Measurements from ENCODE around the gene BMP8B.
"Not testable (repeated sequence)": the region's sequence is repeated elsewhere in the genome, so short reads cannot be mapped to it uniquely, and the experiment has no call there.

BMP8B gene

GRCh38 chr1:39808784-39809517 lies 20.3 kb upstream of the BMP8B start:
- no peak for DNase-seq

- DNase-seq = no peak
Measured at GRCh38 chr1:39805385-39805784, 16.7 kb upstream of the BMP8B start.

- no peak for DNase-seq
Measured at GRCh38 chr1:39802496-39803260, 14.0 kb upstream of the BMP8B start.

GRCh38 chr1:39800471-39800835 lies 11.8 kb upstream of the BMP8B start:
- DNase-seq = no peak

GRCh38 chr1:39799770-39800470 lies 11.3 kb upstream of the BMP8B start:
- no peak for DNase-seq

GRCh38 chr1:39798859-39799769 lies 10.4 kb upstream of the BMP8B start:
- DNase-seq = not testable (repeated sequence)

- DNase-seq = no peak
Measured at GRCh38 chr1:39795651-39796050, 7.0 kb upstream of the BMP8B start.

GRCh38 chr1:39791838-39792237 lies 3.2 kb upstream of the BMP8B start:
- DNase-seq = no peak

- no peak for DNase-seq
Measured at GRCh38 chr1:39789571-39790110, 976 bp upstream of the BMP8B start.

- DNase-seq = no peak
Measured at GRCh38 chr1:39788426-39788757, 273 bp downstream of the BMP8B start.

GRCh38 chr1:39787964-39788363 lies 701 bp downstream of the BMP8B start:
- not testable (repeated sequence) for DNase-seq

- no peak for DNase-seq
Measured at GRCh38 chr1:39787468-39787867, 1.2 kb downstream of the BMP8B start.

- DNase-seq = not testable (repeated sequence)
Measured at GRCh38 chr1:39787108-39787375, 1.6 kb downstream of the BMP8B start.

- not testable (repeated sequence) for DNase-seq
Measured at GRCh38 chr1:39786303-39787107, 2.2 kb downstream of the BMP8B start.

- not testable (repeated sequence) for DNase-seq
Measured at GRCh38 chr1:39782685-39783084, 6.0 kb downstream of the BMP8B start.

- no peak for DNase-seq
Measured at GRCh38 chr1:39782103-39782502, 6.6 kb downstream of the BMP8B start.

- no peak for DNase-seq
Measured at GRCh38 chr1:39781349-39781715, 7.3 kb downstream of the BMP8B start.

GRCh38 chr1:39779821-39780220 lies 8.8 kb downstream of the BMP8B start:
- DNase-seq = no peak

GRCh38 chr1:39779137-39779536 lies 9.5 kb downstream of the BMP8B start:
- no peak for DNase-seq

GRCh38 chr1:39778463-39779099 lies 10.1 kb downstream of the BMP8B start:
- not testable (repeated sequence) for DNase-seq

- not testable (repeated sequence) for DNase-seq
Measured at GRCh38 chr1:39777896-39778295, 10.8 kb downstream of the BMP8B start.

Data from DMS79 treated with DMSO at 0.1 percent for 48 hours (cell line).